Choroid plexus epithelial cell (primary cell): ENCODE results near the gene NGRN.

Experiments
- DNase-seq: peaks from one replicate; pipeline ENCODE4 v3.0.0-alpha.2; 2010; ENCODE audit warnings: low read depth
- H3K4me3 ChIP-seq: 2 replicates; pipeline ENCODE4 v1.5.1; 2011; ENCODE audit warnings: low read depth, mild to moderate bottlenecking, control low read depth, low read length, moderate library complexity
- TF ChIP-seq, protein P1 (sequence below): conservative IDR thresholded peaks from 2 replicates; pipeline ENCODE4 v1.5.1; 2011; ENCODE audit warnings: low read depth, mild to moderate bottlenecking, control low read depth, inconsistent platforms, low read length, moderate library complexity

The NGRN gene

DNA sequence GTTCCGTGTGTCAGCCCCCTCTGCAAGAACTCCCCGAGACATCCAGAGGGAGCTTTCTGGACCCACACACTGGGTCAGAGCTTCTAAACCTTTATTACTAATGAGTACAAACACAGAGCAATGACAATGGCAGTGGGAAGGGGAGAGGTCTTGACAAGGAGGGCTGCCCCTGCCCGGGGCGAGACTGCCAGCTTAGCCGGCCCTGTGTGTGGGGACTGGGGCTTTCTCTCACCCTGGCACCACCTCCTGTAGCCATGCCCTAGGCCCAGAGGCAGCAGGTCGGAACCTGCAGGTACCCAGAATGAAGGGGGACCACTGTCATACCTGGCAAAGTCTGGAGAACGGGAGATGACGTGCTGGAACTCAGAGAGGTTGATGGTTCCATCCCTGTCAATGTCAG, 34.9 kb upstream of the NGRN start:
- H3K4me3 ChIP-seq, result no peak overlapping the region
- TF ChIP-seq, protein P1, sequence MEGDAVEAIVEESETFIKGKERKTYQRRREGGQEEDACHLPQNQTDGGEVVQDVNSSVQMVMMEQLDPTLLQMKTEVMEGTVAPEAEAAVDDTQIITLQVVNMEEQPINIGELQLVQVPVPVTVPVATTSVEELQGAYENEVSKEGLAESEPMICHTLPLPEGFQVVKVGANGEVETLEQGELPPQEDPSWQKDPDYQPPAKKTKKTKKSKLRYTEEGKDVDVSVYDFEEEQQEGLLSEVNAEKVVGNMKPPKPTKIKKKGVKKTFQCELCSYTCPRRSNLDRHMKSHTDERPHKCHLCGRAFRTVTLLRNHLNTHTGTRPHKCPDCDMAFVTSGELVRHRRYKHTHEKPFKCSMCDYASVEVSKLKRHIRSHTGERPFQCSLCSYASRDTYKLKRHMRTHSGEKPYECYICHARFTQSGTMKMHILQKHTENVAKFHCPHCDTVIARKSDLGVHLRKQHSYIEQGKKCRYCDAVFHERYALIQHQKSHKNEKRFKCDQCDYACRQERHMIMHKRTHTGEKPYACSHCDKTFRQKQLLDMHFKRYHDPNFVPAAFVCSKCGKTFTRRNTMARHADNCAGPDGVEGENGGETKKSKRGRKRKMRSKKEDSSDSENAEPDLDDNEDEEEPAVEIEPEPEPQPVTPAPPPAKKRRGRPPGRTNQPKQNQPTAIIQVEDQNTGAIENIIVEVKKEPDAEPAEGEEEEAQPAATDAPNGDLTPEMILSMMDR, result no peak
- no peak for DNase-seq

DNA sequence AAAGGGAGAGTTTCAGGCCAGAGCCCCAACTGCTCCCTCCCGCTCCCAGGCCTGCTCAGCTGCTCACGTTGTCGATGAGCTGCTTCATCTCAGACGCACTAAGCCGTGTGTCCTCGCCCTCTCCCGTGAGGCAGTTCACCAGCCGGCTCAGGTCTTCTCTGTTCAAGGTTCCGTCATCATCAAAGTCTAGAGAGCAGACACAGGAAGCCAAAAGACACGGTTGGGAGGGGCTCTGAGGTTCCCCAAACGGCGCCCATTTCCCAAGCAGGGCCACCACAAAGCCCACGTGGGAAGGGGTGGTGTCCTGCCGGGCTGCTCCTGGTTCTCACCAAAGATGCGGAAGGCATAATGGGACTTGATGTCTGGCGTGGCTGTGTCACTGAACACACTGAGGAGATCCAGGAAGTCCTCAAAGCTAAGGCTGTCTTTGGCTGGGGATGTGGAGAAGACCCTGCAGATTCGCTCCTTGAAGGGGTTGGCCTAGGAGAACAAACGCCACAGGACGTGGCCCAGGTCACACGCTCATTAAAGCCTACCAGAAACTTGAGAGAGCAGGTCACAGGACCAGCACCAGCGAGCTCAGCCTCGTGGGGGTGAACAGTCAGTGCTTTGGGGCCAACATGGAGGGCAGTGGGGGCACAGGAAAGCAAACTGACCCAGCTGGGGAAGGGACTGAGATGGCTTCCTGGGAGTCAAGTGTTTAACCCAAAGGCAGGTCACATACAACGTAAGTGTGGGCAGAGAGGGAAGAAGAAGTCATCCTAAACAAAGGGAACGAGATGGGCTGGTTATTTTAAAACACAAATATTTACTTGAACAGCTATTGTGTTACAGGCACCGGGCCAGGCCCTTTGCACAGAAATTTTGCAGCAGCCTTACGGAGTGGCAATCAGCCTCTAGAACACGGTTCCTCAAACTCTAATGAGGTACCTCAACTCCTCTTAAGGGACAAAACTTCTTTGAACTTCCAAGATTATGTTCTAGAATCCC, 34.1 kb upstream of the NGRN start:
- TF ChIP-seq, protein P1, result no peak
- H3K4me3 ChIP-seq, result no peak overlapping the region
- no peak for DNase-seq

DNA sequence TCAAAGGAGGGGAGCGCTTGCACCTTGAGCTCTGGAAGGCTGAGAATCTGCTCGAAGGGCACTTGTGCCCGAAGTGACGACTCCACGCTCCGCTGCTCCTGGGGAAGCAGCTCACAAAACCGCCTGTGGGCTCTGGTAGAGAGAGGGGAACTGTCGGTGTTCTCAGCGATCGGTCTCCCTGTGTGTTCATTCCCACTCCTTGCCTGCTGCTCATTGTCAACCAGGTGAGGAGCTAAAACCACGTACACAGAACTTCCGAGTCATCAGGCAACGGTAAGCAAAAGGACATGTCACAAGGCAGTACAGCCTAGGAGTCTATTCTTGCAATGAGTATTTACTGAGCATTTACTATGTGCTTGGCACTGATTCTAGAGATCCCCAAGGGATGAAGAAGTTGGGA, 33.3 kb upstream of the NGRN start:
- TF ChIP-seq, protein P1, result no peak
- DNase-seq, result no peak
- H3K4me3 ChIP-seq, result no peak overlapping the region

DNA sequence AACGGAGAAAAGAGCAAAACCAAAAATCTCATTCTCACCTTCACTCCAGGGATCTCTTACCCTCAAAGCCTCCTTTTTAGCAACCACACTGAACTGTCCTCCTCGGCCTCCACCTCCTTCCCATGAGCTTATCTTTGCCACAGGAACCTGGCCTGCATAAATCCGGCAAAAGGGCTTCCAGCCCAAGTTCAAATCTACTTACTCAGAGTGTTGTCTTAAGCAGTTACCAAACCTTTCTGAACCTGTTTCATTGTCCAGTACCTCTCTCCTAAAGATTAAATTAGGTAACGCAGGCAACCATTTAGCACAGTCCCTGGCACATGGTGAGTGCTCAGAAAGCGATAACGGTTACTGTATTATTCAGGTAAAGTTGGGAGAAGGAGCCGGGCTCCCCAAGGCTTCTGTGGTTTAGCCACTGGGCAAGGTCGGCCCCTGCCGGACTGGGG, 32.5 kb upstream of the NGRN start:
- TF ChIP-seq, protein P1, result peak; percentile 58
- H3K4me3 ChIP-seq, result peak overlapping the region; percentile 85
- DNase-seq, result peak; percentile 45

DNA sequence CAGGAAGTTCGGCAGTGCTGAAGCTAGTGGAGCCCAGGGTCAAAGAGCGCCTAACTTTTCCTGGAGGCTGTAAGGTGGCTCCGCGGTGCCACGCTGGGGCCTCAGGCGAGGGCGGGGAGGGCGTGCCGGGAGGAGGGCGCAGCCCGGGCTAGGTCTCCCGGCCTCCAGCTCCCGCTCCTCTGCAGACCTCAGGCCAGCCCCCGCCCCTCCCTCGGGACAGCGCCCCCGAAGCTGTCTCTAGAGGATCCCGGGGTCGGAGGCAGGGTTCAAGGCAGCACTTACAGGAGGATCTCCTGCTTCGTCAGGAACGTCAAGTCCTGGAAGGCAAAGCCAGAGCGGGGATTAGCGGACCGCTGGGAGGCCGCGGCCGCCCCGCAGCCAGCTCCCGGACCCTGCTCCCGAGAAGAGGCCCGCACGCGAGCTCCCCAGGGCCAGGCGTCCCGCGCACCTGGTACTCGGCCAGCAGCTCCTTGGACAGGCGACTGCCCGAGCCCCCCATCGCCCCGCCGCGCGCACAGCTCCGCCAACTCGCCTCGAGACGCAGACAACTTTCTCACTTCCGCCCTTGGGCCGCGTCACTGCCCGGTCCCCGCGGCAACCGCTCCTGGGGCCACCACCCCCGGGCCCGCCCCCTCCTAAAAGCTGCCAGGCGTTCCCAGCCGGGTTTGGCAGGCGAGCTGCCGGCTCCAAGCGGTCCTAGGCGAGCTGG, 31.9 kb upstream of the NGRN start, which contains the start of gene CIB1:
Gene CIB1, minus strand, starts transcription at position 555 of the 709 bp plus-strand sequence. Its CDS starts 56 bp downstream, at position 499.
- TF ChIP-seq, protein P1, result no peak
- peak within 1 kb of the TSS; percentile 85 for H3K4me3 ChIP-seq
- peak; percentile 97 for DNase-seq

DNA sequence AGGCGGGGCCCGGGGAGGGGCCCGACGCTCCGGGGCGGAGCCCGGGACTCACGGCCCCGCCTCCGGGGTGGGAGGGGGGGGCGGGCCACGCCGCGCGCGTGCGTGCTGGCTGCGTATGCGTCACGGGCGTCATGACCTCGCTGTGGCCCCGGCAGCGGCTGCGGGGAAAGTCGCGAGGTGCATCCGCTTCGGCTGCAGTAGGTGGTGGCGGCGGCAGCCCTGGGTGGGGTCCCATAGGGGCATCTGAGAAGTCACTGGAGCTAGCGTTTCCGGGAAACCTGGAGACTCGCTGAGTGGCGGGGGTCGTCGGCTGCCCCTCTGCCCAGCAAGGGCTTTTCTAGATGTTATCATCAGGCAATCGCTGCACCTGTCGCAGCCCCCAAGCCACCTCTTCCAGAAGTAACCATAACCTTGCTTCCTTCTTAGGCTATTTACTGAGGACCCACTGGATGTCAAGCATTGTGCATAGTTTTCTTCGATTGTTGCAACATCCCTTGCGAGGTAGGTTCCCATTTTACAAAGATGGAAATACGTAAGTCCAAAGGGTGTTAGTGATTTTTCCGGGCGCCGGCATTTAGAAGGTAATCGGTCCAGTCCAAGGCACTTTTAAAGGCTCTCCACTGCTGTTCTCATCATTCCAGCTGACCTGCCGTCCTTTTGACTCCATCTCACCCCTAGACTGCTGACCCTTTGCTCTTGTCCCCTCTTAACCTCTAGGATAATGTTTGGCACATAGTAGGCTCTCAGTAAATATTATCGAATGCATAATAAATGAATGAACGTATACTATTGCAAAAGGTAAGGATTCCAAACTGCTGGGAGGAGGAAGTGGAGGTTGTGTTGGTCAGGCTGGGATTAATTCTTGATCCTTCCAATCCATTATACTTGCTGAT, 31.1 kb upstream of the NGRN start, which contains the start of gene GDPGP1:
Gene GDPGP1, plus strand, starts transcription at position 114 of the 893 bp plus-strand sequence. CDS start 6,700 bp downstream, outside the sequence.
- peak within 1 kb of the TSS; percentile 85 for H3K4me3 ChIP-seq
- DNase-seq, result peak; percentile 35
- TF ChIP-seq, protein P1, result no peak
